ENCODE results near the gene GRM4. TPM values are rescaled to one million over a fixed set of nuclear protein-coding genes. Genes with fewer than 3 reads are reported as not detected.

GRM4 gene
- total RNA-seq, 4 donors from 2014 or later, result not detected

GRCh38 chr6:34095741-34096140 is 50.1 kb downstream of the GRM4 start:
- no peaks in the 10 kb centered on the region for H3K9me3 ChIP-seq
- H3K27me3 ChIP-seq, result no peaks in the 10 kb centered on the region
- DNase-seq, result no peak
- no peaks in the 10 kb centered on the region for H3K4me1 ChIP-seq
- H3K27ac ChIP-seq, result no peak overlapping the region
- TF ChIP-seq POLR2A (IDR thresholded peaks at IDR 0.05), result no peak
- no peak for TF ChIP-seq CTCF (IDR thresholded peaks at IDR 0.05)
- no peaks in the 10 kb centered on the region for H3K36me3 ChIP-seq
- H3K4me3 ChIP-seq, result no peak overlapping the region

- Histone ChIP-seq H3K27me3 (no peaks in the 10 kb centered on the region), H3K9me3 (no peaks in the 10 kb centered on the region), H3K27ac (no peak overlapping the region), H3K36me3 (no peaks in the 10 kb centered on the region), H3K4me3 (no peak overlapping the region), H3K4me1 (no peaks in the 10 kb centered on the region)
- DNase-seq, result no peak
- TF ChIP-seq CTCF (IDR thresholded peaks at IDR 0.05) (no peak), POLR2A (IDR thresholded peaks at IDR 0.05) (no peak)
These were observed 50.8 kb downstream of the GRM4 start for GRCh38 chr6:34095136-34095505.

GRCh38 chr6:34094474-34095135 is 51.3 kb downstream of the GRM4 start:
- Histone ChIP-seq H3K27me3 (no peaks in the 10 kb centered on the region), H3K4me3 (no peak overlapping the region), H3K36me3 (no peaks in the 10 kb centered on the region), H3K9me3 (no peaks in the 10 kb centered on the region), H3K27ac (no peak overlapping the region), H3K4me1 (no peaks in the 10 kb centered on the region)
- TF ChIP-seq POLR2A (IDR thresholded peaks at IDR 0.05) (no peak), CTCF (IDR thresholded peaks at IDR 0.05) (no peak)
- no peak for DNase-seq

- Histone ChIP-seq H3K4me1 (no peaks in the 10 kb centered on the region), H3K4me3 (no peak overlapping the region), H3K27ac (no peak overlapping the region), H3K27me3 (no peaks in the 10 kb centered on the region), H3K36me3 (no peaks in the 10 kb centered on the region), H3K9me3 (no peaks in the 10 kb centered on the region)
- TF ChIP-seq CTCF (IDR thresholded peaks at IDR 0.05) (no peak), POLR2A (IDR thresholded peaks at IDR 0.05) (no peak)
- no peak for DNase-seq
These were observed 51.9 kb downstream of the GRM4 start for GRCh38 chr6:34093854-34094430.

GRCh38 chr6:34093206-34093605 is 52.7 kb downstream of the GRM4 start:
- Histone ChIP-seq H3K27ac (no peak overlapping the region), H3K36me3 (no peaks in the 10 kb centered on the region), H3K27me3 (no peaks in the 10 kb centered on the region), H3K9me3 (no peaks in the 10 kb centered on the region), H3K4me3 (no peak overlapping the region), H3K4me1 (no peaks in the 10 kb centered on the region)
- DNase-seq, result no peak
- no peak for TF ChIP-seq CTCF (IDR thresholded peaks at IDR 0.05)

Data from Peyer's patch (tissue), 4 donors.